Stimulated activated CD4-positive, alpha-beta T cell treated with anti-CD3 and anti-CD28 coated beads, TNF-alpha, amount 100 ng/mL, for 48 hours (primary cell): ENCODE data around the gene NAV2.

Experiments used
- DNase-seq, 3 donors: peaks; one replicate each; pipeline ENCODE4 v3.0.0-alpha.2; 2020; ENCODE audit warnings: low read depth in 3 of 3

Gene NAV2

GRCh38 chr11:20038412-20038811 is 325.8 kb downstream of the NAV2 start:
- no peak for DNase-seq

- no peak for DNase-seq
Measured at GRCh38 chr11:20038972-20039371, 326.3 kb downstream of the NAV2 start.

- no peak for DNase-seq
Measured at GRCh38 chr11:20041499-20041898, 328.9 kb downstream of the NAV2 start.

- DNase-seq, result no peak
Measured at GRCh38 chr11:20042045-20042639, 329.5 kb downstream of the NAV2 start.

- no peak for DNase-seq
Measured at GRCh38 chr11:20042811-20043341, 330.2 kb downstream of the NAV2 start.

GRCh38 chr11:20043992-20044391 is 331.4 kb downstream of the NAV2 start:
- no peak for DNase-seq

- no peak for DNase-seq
Measured at GRCh38 chr11:20045098-20045688, 332.6 kb downstream of the NAV2 start.

GRCh38 chr11:20046416-20046815 is 333.8 kb downstream of the NAV2 start:
- no peak for DNase-seq

GRCh38 chr11:20047006-20047768 is 334.6 kb downstream of the NAV2 start:
- DNase-seq, result no peak

- no peak for DNase-seq
Measured at GRCh38 chr11:20047769-20048154, 335.1 kb downstream of the NAV2 start.

- DNase-seq, result no peak
Measured at GRCh38 chr11:20048246-20048645, 335.6 kb downstream of the NAV2 start.

- DNase-seq, result no peak
Measured at GRCh38 chr11:20048707-20049106, 336.1 kb downstream of the NAV2 start.

GRCh38 chr11:20049231-20049630 is 336.6 kb downstream of the NAV2 start:
- DNase-seq, result no peak

- no peak for DNase-seq
Measured at GRCh38 chr11:20050048-20050447, 337.4 kb downstream of the NAV2 start.

- DNase-seq, result no peak
Measured at GRCh38 chr11:20050551-20051333, 338.1 kb downstream of the NAV2 start.

GRCh38 chr11:20051469-20052399 is 339.1 kb downstream of the NAV2 start:
- no peak for DNase-seq

- no peak for DNase-seq
Measured at GRCh38 chr11:20053572-20053971, 340.9 kb downstream of the NAV2 start.

GRCh38 chr11:20054584-20054983 is 341.9 kb downstream of the NAV2 start:
- DNase-seq, result no peak

GRCh38 chr11:20055312-20055711 is 342.7 kb downstream of the NAV2 start:
- no peak for DNase-seq

GRCh38 chr11:20056109-20056949 is 343.7 kb downstream of the NAV2 start:
- DNase-seq, result no peak
